ENCODE results near the gene TMEM79. TPM values are rescaled to one million over a fixed set of nuclear protein-coding genes. Genes with fewer than 3 reads are reported as not detected.

TMEM79 gene, protein sequence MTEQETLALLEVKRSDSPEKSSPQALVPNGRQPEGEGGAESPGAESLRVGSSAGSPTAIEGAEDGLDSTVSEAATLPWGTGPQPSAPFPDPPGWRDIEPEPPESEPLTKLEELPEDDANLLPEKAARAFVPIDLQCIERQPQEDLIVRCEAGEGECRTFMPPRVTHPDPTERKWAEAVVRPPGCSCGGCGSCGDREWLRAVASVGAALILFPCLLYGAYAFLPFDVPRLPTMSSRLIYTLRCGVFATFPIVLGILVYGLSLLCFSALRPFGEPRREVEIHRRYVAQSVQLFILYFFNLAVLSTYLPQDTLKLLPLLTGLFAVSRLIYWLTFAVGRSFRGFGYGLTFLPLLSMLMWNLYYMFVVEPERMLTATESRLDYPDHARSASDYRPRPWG
- 8.6 and 9.3 TPM in 2 replicates for total RNA-seq

DNA sequence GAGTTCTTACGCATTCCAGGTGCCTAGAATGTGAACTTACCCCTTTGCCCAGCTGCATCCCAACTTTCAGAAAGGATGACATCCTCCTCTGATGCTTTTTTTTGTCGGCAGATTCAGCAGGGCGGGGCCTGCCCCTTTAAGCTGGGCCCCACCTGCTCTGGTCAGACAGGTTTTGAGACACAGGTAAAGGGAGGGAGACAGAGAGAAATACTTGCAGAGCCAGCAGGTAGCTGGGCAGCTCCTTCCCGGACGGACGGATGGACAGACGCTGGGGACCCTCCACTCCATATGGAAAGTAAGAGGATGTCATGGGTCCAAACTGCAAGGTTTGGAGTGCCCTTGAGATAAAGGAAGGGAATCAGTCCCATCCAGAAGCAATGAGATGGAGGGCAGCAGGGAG is at the start of gene TMEM79:
Gene TMEM79, plus strand, starts transcription at position 214 of the 400 bp plus-strand sequence. CDS start 902 bp downstream, outside the sequence.
- Mint-ChIP-seq H3K9me3 (no peaks in the 10 kb centered on the region), H3K36me3 (ENCODE audit: low read depth) (peaks cover 8% of the 10 kb centered on the region), H3K4me1 (peaks cover 38% of the 10 kb centered on the region)

DNA sequence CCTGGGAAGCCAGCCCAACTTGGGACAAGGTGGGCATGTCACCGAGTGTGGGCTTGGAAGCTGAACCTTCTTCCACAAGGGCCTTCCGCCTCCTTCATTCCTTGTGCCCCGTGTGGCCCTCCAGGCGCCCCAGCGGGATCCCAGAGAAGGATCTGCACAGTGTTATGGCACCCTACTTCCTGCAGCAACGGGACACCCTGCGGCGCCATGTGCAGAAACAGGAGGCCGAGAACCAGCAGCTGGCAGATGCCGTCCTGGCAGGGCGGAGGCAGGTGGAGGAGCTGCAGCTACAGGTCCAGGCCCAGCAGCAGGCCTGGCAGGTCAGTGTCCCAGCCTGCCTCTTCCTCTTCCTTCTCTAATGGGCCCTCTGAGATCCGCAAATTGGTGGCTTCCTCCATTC is 48.0 kb upstream of the TMEM79 start:
- H3K4me3 Mint-ChIP-seq = no peak overlapping the region
- intact Hi-C loops (cut with micrococcal nuclease) = no loop called here
- peaks cover 3% of the 10 kb centered on the region for H3K4me1 Mint-ChIP-seq
- peaks cover 47% of the 10 kb centered on the region for H3K36me3 Mint-ChIP-seq (ENCODE audit: low read depth)
- no peaks in the 10 kb centered on the region for H3K27me3 Mint-ChIP-seq
- H3K9me3 Mint-ChIP-seq = no peaks in the 10 kb centered on the region
- no peak for DNase-seq
- no peak overlapping the region for H3K27ac Mint-ChIP-seq

More for the DNA sequence above, at the start of gene TMEM79:
- Mint-ChIP-seq H3K4me3 (peak within 1 kb of the TSS; percentile 93), H3K27me3 (no peaks in the 10 kb centered on the region), H3K27ac (peak within 1 kb of the TSS; percentile 96)
- intact Hi-C loops (cut with micrococcal nuclease) = no loop called here
- DNase-seq = no peak

DNA sequence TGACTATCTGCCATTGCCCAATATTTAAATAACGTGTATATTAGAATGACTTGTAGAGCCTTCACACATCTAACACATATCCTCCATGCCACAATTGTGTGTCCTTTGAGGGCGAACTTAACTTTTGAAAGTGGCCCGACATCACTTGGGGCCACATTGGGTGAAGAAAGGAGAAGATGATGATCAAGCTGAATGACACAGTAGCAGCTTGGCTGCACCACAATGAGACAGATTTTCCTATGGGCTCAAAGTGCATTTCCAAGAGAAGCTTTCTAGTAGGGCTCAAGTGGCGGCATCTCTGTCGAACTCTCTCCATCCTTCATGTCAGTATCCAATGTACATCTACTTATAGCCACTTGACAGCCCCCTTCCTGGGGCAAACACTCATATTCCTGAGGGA is 45.9 kb upstream of the TMEM79 start:
- Mint-ChIP-seq H3K9me3 (no peaks in the 10 kb centered on the region), H3K4me3 (no peak overlapping the region), H3K4me1 (peaks cover 3% of the 10 kb centered on the region), H3K27ac (no peak overlapping the region), H3K36me3 (ENCODE audit: low read depth) (peaks cover 45% of the 10 kb centered on the region), H3K27me3 (no peaks in the 10 kb centered on the region)
- intact Hi-C loops (cut with micrococcal nuclease) = no loop called here
- no peak for DNase-seq

DNA sequence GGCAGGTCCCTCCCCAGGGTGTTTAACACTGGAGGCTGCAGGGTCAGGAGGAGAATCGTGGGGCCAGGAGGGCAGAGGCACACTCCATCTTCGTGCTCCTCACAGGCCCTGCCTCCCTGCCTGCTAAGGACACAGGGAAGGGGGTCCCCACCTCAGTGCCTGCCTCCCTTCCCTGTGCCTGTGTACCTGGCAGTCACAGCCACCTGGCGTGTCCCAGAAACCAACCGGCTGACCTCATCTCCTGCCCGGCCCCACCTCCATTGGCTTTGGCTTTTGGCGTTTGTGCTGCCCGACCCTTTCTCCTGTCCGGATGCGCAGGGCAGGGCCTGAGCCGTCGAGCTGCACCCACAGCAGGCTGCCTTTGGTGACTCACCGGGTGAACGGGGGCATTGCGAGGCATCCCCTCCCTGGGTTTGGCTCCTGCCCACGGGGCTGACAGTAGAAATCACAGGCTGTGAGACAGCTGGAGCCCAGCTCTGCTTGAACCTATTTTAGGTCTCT is 42.8 kb upstream of the TMEM79 start:
- no peak overlapping the region for H3K27ac Mint-ChIP-seq
- H3K27me3 Mint-ChIP-seq = no peaks in the 10 kb centered on the region
- intact Hi-C loops (cut with micrococcal nuclease) = no loop called here
- no peak overlapping the region for H3K4me3 Mint-ChIP-seq
- no peak for DNase-seq
- H3K9me3 Mint-ChIP-seq = no peaks in the 10 kb centered on the region
- H3K36me3 Mint-ChIP-seq (ENCODE audit: low read depth) = peaks cover 33% of the 10 kb centered on the region
- H3K4me1 Mint-ChIP-seq = peaks cover 16% of the 10 kb centered on the region

DNA sequence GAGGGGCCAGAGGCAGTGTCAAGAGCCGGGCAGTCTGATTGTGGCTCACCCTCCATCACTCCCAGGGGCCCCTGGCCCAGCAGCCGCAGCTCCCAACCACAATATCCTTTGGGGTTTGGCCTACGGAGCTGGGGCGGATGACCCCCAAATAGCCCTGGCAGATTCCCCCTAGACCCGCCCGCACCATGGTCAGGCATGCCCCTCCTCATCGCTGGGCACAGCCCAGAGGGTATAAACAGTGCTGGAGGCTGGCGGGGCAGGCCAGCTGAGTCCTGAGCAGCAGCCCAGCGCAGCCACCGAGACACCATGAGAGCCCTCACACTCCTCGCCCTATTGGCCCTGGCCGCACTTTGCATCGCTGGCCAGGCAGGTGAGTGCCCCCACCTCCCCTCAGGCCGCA is 42.2 kb upstream of the TMEM79 start, which contains the start of gene BGLAP:
Gene BGLAP, plus strand, starts transcription at position 259 of the 400 bp plus-strand sequence. Its CDS starts 48 bp downstream, at position 307.
- intact Hi-C loops (cut with micrococcal nuclease) = no loop called here
- H3K9me3 Mint-ChIP-seq = no peaks in the 10 kb centered on the region
- H3K36me3 Mint-ChIP-seq (ENCODE audit: low read depth) = peaks cover 28% of the 10 kb centered on the region
- no peak for DNase-seq
- H3K4me1 Mint-ChIP-seq = peaks cover 17% of the 10 kb centered on the region
- no peak within 1 kb of the TSS for H3K27ac Mint-ChIP-seq
- H3K4me3 Mint-ChIP-seq = no peak within 1 kb of the TSS
- H3K27me3 Mint-ChIP-seq = no peaks in the 10 kb centered on the region

DNA sequence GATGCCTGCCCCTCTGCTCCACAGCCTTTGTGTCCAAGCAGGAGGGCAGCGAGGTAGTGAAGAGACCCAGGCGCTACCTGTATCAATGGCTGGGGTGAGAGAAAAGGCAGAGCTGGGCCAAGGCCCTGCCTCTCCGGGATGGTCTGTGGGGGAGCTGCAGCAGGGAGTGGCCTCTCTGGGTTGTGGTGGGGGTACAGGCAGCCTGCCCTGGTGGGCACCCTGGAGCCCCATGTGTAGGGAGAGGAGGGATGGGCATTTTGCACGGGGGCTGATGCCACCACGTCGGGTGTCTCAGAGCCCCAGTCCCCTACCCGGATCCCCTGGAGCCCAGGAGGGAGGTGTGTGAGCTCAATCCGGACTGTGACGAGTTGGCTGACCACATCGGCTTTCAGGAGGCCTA is 41.4 kb upstream of the TMEM79 start:
- Mint-ChIP-seq H3K36me3 (ENCODE audit: low read depth) (peaks cover 24% of the 10 kb centered on the region), H3K4me1 (peaks cover 14% of the 10 kb centered on the region), H3K27me3 (no peaks in the 10 kb centered on the region), H3K4me3 (no peak overlapping the region), H3K9me3 (no peaks in the 10 kb centered on the region), H3K27ac (no peak overlapping the region)
- no peak for DNase-seq
- intact Hi-C loops (cut with micrococcal nuclease) = loop anchor here (1.0 kb wide), 1 partner anchor 10 kb away; no protein-coding TSS in a partner anchor

DNA sequence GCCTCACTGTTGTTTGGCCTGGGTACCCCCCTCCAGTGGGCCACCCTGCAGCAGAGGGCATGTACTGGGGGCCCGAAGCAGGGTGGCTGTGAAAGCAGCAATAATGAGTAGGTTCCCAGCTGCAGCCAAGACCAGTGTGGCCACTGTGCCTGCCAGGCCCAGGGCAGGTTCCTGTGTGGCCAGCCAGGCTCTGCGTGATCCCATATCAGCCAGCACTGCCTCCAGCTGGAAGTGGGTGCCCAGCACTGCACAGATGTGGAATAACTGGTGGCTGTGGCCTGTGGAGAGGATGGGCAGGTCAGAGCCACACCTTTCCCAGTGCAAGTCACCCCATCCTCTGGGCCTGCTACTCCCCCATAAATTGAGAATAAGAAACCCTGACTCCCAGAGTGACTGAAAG is 40.0 kb upstream of the TMEM79 start:
- Mint-ChIP-seq H3K4me1 (peaks cover 14% of the 10 kb centered on the region), H3K27me3 (no peaks in the 10 kb centered on the region), H3K27ac (no peak overlapping the region), H3K36me3 (ENCODE audit: low read depth) (peaks cover 16% of the 10 kb centered on the region), H3K9me3 (no peaks in the 10 kb centered on the region), H3K4me3 (no peak overlapping the region)
- intact Hi-C loops (cut with micrococcal nuclease) = no loop called here
- DNase-seq = no peak

DNA sequence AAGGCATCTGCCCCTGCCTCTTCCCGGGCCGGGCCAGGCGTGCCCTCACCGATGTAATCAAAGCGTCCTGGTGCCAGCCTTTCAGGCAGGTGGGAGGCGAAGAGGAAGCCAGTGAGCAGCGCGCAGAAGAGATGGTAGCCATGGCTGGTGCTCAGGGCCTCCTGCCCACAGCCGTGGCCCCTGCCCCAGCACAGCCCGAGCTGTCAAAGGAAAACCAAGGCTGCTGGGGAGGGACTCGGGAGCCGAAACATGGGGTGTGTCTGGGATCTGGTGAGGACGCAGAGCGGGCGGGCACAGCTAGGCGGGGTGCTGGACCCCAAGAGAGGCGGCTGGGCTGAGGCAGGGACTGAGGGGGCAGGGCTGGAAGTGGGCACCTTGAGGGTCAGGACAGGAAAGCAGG is 39.4 kb upstream of the TMEM79 start:
- Mint-ChIP-seq H3K4me3 (peak overlapping the region; percentile 80), H3K36me3 (ENCODE audit: low read depth) (peaks cover 14% of the 10 kb centered on the region), H3K27ac (peak overlapping the region; percentile 27), H3K4me1 (peaks cover 14% of the 10 kb centered on the region), H3K9me3 (no peaks in the 10 kb centered on the region), H3K27me3 (no peaks in the 10 kb centered on the region)
- intact Hi-C loops (cut with micrococcal nuclease) = no loop called here
- DNase-seq = no peak

DNA sequence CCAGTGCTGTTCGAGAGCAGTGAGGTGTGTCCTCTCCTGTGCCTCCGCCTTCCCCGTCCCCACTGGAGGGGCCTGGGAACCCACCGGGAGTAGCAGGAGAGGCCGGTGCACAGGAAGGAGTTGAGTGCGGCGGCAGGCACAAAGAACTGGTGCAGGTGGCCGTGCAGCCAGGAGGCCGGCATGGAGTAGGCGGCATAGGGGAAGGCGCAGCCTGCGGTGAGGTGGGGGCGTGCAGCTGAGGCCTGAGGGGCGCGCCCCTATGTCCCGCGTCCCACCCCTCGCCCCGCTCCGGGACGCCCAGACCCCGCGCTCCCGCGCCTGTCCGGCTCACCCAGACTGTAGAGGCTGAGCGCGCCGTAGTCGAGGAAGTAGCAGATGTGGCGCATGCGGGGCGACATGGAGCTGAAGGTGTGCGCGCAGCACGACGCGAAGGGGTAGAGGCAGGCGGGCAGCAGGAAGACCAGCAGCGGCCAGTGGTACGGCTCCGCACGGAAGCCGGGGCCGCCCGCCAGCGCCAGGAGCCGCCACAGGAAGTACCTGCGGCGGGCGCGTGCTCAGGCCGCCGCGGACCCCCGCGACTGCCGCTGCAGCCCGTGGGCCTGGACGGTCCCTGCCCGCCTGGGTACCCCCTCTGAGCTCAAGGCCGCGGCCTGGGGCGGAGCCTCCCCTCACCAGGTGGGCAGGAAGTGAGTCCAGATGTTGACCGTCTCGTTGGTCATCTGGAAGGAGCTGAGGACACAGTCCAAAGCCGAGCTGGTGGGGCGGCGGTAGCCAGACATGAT is 38.5 kb upstream of the TMEM79 start:
- Mint-ChIP-seq H3K4me1 (peaks cover 14% of the 10 kb centered on the region), H3K4me3 (peak overlapping the region; percentile 80), H3K9me3 (no peaks in the 10 kb centered on the region), H3K27me3 (no peaks in the 10 kb centered on the region), H3K27ac (peak overlapping the region; percentile 54), H3K36me3 (ENCODE audit: low read depth) (peaks cover 15% of the 10 kb centered on the region)
- DNase-seq = peak; percentile 81
- intact Hi-C loops (cut with micrococcal nuclease) = no loop called here

DNA sequence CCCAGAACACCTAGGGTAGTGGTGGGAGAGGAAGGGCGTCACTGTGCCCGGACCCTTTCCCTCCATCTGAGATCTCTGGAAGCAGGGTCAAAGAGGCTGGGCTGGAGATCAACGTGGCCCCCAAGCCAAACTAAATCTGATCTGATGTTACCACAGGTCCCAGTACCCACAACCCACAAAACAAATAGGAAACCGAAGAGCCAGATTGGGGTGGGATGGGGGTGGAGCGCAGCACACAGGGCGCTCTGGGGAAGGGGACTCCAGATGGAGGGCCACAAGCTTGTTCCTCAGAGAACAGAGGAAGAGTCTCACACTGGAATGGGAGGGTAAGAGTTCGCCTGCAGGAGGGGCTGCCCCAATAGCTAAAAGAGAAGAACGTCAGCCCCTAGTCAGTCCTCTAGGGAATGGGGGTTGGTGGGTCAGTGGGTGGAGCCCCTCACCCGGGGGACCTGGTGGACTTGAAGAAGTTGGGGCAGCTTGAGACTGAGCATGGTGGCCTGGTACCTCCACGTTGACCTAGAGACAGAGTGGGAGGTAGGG is 37.8 kb upstream of the TMEM79 start:
- Mint-ChIP-seq H3K4me3 (peak overlapping the region; percentile 15), H3K27me3 (no peaks in the 10 kb centered on the region), H3K27ac (peak overlapping the region; percentile 54), H3K36me3 (ENCODE audit: low read depth) (peaks cover 12% of the 10 kb centered on the region), H3K4me1 (peaks cover 14% of the 10 kb centered on the region), H3K9me3 (no peaks in the 10 kb centered on the region)
- no peak for DNase-seq
- intact Hi-C loops (cut with micrococcal nuclease) = no loop called here

DNA sequence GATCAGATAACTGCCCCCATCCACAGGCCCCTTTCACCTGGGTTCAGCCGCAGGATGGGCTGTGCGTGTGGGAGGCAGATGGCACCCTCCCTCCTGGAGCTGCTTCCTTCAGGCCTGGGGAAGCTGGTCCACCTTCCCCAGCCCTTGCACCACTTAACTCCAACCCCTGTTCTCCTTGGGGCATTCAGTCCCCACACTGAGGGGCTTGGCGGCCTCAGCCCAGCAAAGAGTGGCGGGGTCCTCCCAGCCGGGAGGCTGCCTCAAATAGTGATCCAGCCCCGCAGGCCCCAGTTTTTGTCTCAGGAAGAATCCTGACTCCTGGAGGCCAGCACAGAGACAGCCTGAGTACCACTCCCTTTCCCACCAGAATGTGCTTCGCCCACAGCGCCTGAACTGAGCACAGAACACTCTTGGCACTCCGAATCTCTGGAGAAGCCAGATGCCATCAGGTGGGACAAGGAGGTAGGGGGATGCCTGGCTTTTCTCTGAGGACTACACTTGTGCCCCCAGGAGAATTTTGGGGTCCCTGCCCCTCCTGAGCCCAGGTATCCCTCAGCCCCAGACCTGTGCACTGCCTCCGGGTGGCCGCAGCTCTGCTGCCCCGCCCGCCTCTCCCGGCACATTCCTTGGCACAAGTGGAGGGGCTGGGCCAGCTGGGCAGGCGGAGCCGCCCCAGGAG is 37.2 kb upstream of the TMEM79 start:
- no peak for DNase-seq
- H3K4me3 Mint-ChIP-seq = no peak overlapping the region
- no peak overlapping the region for H3K27ac Mint-ChIP-seq
- no peaks in the 10 kb centered on the region for H3K27me3 Mint-ChIP-seq
- peaks cover 12% of the 10 kb centered on the region for H3K36me3 Mint-ChIP-seq (ENCODE audit: low read depth)
- intact Hi-C loops (cut with micrococcal nuclease) = no loop called here
- H3K4me1 Mint-ChIP-seq = peaks cover 14% of the 10 kb centered on the region
- H3K9me3 Mint-ChIP-seq = no peaks in the 10 kb centered on the region

DNA sequence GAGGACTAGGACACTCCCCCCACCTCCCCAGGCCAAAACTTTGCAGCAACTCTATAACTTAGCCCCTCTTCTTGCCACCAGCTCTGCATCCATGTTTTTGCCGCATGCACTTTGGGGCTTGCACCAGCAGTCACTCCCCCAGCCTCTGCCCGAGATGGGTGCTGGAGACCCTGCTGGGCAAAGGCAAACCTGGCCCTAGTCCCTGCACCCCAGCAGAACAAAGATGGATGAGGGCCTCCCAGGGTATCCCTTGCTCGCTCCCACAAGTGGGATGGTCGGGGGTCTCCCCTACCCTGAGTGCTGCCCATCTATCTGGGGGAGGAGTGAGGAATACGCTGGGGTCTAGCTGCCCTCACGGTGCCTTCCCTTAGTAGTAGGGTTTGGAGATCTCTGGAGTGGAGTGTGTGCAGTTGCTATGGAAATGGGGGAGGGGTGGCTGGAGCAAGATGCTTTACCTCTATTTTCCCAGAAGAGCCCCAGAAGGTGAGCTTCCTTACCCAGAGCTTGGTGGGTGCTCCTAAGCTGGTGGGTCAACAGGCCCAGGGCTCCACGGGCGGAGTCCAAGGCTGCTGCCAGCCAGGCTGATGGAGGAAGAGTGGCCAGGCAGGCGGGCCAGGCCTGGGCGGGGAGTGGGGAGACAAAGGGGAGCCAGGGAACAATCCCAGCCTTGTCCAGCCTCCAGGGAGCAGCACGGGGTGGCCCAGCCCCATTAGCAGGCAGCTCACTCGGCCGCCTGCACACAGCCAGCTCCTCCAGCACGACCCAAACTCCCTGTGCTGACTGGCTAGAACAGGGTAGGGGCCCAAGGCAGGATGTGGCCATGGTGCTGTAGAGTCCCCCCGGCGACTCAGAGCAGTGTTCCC is 36.4 kb upstream of the TMEM79 start, which contains the start of gene PAQR6:
Gene PAQR6, minus strand, starts transcription at position 597 of the 863 bp plus-strand sequence. CDS start 1,325 bp downstream, outside the sequence.
- no peak within 1 kb of the TSS for H3K27ac Mint-ChIP-seq

DNA sequence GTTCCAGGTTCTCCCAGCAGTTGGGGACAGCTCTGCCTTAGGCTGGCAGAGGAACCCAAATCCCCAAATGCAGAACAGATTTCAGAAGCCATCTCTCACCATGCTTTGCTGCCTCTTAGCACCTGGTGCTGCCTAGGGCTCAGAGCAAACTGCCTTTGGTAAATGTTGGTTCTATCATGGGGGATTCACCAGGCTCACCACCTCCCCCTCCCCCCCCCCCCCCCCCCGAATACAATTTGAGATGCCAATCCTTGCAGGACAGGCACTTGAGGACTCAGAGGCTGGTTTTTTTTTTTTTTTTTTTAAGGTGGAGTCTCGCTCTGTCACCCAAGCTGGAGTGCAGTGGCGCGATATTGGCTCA is 35.8 kb upstream of the TMEM79 start:
- Mint-ChIP-seq H3K27ac (no peak overlapping the region), H3K4me3 (no peak overlapping the region), H3K9me3 (no peaks in the 10 kb centered on the region), H3K4me1 (peaks cover 21% of the 10 kb centered on the region), H3K36me3 (ENCODE audit: low read depth) (peaks cover 20% of the 10 kb centered on the region), H3K27me3 (no peaks in the 10 kb centered on the region)
- DNase-seq = no peak
- intact Hi-C loops (cut with micrococcal nuclease) = no loop called here

More for the DNA sequence above, 36.4 kb upstream of the TMEM79 start, which contains the start of gene PAQR6:
- Mint-ChIP-seq H3K36me3 (ENCODE audit: low read depth) (peaks cover 15% of the 10 kb centered on the region), H3K4me1 (peaks cover 20% of the 10 kb centered on the region), H3K4me3 (no peak within 1 kb of the TSS), H3K9me3 (no peaks in the 10 kb centered on the region), H3K27me3 (no peaks in the 10 kb centered on the region)
- intact Hi-C loops (cut with micrococcal nuclease) = no loop called here
- DNase-seq = no peak
